ENCODE results near the gene PRODH2. TPM values are rescaled to one million over a fixed set of nuclear protein-coding genes. Genes with fewer than 3 reads are reported as not detected.

The PRODH2 gene
- total and polyA plus RNA-seq, 2 of the 13 experiments (the other 11 are each of a cell fraction or from before 2014, with no cell fraction given), result 86.7 to 118 TPM

DNA sequence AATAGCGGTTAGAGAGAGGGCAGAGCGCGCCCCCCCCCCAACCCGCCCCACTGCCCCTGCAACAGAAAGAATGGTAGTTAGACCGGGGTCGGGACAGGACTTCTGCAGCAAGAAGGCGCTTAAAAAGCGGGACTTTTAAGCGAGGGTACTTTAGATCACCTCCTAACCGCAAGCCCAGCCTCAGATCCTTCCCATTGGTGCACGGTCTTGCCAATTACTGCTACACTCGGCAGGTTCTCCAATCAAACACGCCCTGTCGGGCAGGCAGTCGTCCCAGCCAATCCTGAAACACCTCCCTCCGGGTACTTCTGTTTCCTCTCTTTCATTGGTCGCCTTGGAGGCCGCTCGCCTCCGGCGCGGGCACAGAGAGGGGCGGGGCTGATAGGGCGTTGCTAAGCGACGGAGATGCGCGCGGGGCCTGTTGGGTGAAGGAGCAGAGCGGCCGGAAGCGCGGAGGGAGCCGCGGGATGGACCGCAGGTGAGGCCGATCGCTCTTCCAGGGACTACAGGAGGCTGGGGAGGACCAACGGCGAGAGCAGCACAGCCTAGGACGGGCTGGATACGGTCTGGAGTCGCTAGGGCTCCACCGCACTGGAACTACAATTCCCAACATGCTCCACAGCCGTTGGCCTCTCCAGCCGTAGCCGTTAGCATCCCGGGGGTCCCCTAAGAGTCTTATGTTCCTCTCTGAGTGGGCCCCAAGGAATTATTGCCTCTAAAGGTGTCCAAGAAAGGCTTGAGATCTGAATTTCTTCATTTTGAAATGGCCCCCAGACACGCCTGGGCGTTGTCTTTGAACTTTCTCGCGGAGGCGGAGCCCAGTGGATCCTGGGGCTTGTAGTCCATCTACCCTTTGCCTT is 54.7 kb downstream of the PRODH2 start, which contains the start of gene PROSER3 (continued):
- TF ChIP-seq, protein P1, sequence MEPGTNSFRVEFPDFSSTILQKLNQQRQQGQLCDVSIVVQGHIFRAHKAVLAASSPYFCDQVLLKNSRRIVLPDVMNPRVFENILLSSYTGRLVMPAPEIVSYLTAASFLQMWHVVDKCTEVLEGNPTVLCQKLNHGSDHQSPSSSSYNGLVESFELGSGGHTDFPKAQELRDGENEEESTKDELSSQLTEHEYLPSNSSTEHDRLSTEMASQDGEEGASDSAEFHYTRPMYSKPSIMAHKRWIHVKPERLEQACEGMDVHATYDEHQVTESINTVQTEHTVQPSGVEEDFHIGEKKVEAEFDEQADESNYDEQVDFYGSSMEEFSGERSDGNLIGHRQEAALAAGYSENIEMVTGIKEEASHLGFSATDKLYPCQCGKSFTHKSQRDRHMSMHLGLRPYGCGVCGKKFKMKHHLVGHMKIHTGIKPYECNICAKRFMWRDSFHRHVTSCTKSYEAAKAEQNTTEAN (CRISPR knock-in tag; conservative IDR thresholded peaks at IDR 0.05), result 0 out of 2 replicates have a peak, but pooled peaks have one; percentile 58
- no peak for TF ChIP-seq ZNF709 (CRISPR knock-in tag; IDR thresholded peaks at IDR 0.05)
- TF ChIP-seq EEA1 (CRISPR knock-in tag; IDR thresholded peaks at IDR 0.05; ENCODE audit: borderline replicate concordance), result peak; percentile 70; the same call in 1 of the 2 replicates
- no peak for TF ChIP-seq ZNF850 (CRISPR knock-in tag; conservative IDR thresholded peaks at IDR 0.05)
- TF ChIP-seq, protein P2, sequence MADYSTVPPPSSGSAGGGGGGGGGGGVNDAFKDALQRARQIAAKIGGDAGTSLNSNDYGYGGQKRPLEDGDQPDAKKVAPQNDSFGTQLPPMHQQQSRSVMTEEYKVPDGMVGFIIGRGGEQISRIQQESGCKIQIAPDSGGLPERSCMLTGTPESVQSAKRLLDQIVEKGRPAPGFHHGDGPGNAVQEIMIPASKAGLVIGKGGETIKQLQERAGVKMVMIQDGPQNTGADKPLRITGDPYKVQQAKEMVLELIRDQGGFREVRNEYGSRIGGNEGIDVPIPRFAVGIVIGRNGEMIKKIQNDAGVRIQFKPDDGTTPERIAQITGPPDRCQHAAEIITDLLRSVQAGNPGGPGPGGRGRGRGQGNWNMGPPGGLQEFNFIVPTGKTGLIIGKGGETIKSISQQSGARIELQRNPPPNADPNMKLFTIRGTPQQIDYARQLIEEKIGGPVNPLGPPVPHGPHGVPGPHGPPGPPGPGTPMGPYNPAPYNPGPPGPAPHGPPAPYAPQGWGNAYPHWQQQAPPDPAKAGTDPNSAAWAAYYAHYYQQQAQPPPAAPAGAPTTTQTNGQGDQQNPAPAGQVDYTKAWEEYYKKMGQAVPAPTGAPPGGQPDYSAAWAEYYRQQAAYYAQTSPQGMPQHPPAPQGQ (CRISPR knock-in tag; IDR thresholded peaks at IDR 0.05; ENCODE audit: borderline replicate concordance), result no peak
- TF ChIP-seq PPARG (CRISPR knock-in tag; conservative IDR thresholded peaks at IDR 0.05), result peak; percentile 14; the same call in 1 of the 2 replicates
- TF ChIP-seq, protein P3, sequence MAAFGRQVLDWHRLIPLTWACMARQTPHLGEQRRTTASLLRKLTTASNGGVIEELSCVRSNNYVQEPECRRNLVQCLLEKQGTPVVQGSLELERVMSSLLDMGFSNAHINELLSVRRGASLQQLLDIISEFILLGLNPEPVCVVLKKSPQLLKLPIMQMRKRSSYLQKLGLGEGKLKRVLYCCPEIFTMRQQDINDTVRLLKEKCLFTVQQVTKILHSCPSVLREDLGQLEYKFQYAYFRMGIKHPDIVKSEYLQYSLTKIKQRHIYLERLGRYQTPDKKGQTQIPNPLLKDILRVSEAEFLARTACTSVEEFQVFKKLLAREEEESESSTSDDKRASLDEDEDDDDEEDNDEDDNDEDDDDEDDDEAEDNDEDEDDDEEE (CRISPR knock-in tag; IDR thresholded peaks at IDR 0.05), result peak; percentile 53; the same call in 1 of the 2 replicates
- 0 out of 2 replicates have a peak, but pooled peaks have one; percentile 10 for TF ChIP-seq GATAD2A (CRISPR knock-in tag; IDR thresholded peaks at IDR 0.05)
- TF ChIP-seq, protein P4, sequence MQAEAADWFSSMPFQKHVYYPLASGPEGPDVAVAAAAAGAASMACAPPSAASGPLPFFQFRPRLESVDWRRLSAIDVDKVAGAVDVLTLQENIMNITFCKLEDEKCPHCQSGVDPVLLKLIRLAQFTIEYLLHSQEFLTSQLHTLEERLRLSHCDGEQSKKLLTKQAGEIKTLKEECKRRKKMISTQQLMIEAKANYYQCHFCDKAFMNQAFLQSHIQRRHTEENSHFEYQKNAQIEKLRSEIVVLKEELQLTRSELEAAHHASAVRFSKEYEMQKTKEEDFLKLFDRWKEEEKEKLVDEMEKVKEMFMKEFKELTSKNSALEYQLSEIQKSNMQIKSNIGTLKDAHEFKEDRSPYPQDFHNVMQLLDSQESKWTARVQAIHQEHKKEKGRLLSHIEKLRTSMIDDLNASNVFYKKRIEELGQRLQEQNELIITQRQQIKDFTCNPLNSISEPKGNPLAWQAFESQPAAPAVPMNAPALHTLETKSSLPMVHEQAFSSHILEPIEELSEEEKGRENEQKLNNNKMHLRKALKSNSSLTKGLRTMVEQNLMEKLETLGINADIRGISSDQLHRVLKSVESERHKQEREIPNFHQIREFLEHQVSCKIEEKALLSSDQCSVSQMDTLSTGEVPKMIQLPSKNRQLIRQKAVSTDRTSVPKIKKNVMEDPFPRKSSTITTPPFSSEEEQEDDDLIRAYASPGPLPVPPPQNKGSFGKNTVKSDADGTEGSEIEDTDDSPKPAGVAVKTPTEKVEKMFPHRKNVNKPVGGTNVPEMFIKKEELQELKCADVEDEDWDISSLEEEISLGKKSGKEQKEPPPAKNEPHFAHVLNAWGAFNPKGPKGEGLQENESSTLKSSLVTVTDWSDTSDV (CRISPR knock-in tag; IDR thresholded peaks at IDR 0.05), result peak; percentile 80
- TF ChIP-seq CC2D1A (CRISPR knock-in tag; IDR thresholded peaks at IDR 0.05), result no peak
- peak; percentile 71 for TF ChIP-seq GATAD1 (CRISPR knock-in tag; IDR thresholded peaks at IDR 0.05)
- TF ChIP-seq ZNF616 (CRISPR knock-in tag; IDR thresholded peaks at IDR 0.05; ENCODE audit: low read depth), result no peak
- TF ChIP-seq SOX5 (CRISPR knock-in tag; IDR thresholded peaks at IDR 0.05; ENCODE audit: borderline replicate concordance), result 0 out of 2 replicates have a peak, but pooled peaks have one; percentile 16
- TF ChIP-seq, protein P5, sequence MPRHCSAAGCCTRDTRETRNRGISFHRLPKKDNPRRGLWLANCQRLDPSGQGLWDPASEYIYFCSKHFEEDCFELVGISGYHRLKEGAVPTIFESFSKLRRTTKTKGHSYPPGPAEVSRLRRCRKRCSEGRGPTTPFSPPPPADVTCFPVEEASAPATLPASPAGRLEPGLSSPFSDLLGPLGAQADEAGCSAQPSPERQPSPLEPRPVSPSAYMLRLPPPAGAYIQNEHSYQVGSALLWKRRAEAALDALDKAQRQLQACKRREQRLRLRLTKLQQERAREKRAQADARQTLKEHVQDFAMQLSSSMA (CRISPR knock-in tag; IDR thresholded peaks at IDR 0.05), result 0 out of 2 replicates have a peak, but pooled peaks have one; percentile 75
- TF ChIP-seq SP1 (IDR thresholded peaks at IDR 0.05), result no peak
- peak; percentile 72 for TF ChIP-seq SP1 (CRISPR knock-in tag; IDR thresholded peaks at IDR 0.05)
- peak; percentile 72 to 77 for TF ChIP-seq POLR2A (IDR thresholded peaks at IDR 0.05; ENCODE audit: insufficient read depth in 1 of 2, low read depth in 2 of 2, low read length in 2 of 2)
- TF ChIP-seq, protein P6, sequence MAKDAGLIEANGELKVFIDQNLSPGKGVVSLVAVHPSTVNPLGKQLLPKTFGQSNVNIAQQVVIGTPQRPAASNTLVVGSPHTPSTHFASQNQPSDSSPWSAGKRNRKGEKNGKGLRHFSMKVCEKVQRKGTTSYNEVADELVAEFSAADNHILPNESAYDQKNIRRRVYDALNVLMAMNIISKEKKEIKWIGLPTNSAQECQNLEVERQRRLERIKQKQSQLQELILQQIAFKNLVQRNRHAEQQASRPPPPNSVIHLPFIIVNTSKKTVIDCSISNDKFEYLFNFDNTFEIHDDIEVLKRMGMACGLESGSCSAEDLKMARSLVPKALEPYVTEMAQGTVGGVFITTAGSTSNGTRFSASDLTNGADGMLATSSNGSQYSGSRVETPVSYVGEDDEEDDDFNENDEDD (CRISPR knock-in tag; IDR thresholded peaks at IDR 0.05; ENCODE audit: borderline replicate concordance), result peak; percentile 83
- TF ChIP-seq ZNF629 (CRISPR knock-in tag; conservative IDR thresholded peaks at IDR 0.05), result no peak
- TF ChIP-seq THAP11 (CRISPR knock-in tag; IDR thresholded peaks at IDR 0.05), result peak; percentile 97
